GM18508 (cell line): ENCODE measurements around the gene RECK.

Experiments
- ATAC-seq: cut with Tn5 transposase; IDR thresholded peaks from one replicate; pipeline ENCODE4 v1.9.1; 2021; ENCODE audit warnings: moderate number of reproducible peaks; ENCODE audit not compliant: insufficient read depth, unreplicated experiment

RECK gene

GRCh38 chr9:36136894-36137391 lies 100.2 kb downstream of the RECK start:
- no peak for ATAC-seq

DNA sequence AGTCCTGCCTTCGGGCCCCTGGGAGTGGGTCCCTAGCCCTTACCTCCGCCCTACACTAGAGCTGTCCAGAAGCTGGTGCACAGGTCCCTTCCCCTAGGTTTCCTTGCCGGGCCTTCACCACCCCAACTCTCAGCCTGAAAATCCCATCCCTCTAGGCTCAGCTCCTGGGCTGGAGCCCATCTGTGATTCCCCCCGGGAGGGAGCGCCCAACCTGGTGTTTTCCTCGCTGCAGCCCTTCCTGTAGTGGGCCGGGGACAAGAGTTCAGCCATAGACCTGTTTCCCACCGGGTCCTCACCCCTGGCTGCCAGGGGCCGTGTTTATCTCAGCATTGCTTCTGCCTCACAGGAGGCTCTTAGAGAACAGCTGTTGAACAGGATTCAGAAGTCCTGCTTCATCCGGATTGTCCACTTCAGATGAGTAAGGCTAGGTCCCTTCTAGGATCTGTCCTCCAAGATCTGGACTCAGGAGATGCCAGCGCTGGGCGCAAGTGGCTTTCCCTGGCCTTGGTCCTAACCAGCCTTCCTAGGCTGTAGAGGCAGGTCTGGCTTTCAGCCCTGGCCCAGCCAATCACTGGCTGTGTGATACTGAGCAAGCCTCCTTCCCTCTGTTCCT lies 100.8 kb downstream of the RECK start:
- no peak for ATAC-seq

DNA sequence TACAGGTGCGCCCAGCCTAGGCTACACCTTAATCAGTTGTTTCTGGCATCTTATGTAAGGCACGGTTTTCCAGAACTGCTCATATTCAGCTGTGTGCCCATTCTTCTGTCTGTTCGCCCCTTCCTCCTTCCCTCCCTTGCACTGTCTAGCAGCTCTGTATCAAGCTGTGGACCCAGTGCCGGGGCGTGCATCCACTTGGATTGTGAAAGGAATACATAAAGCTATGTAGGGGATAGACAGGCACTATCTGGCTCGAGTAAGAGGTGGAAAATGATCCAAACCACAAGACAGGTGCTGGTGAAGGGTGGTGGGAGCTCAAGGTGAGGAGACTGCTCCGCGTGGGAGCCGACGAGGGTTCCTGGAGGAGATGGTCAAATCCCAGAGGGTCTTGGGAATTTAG lies 101.8 kb downstream of the RECK start:
- ATAC-seq = no peak

- ATAC-seq = no peak
Observed at GRCh38 chr9:36138901-36139300, 102.2 kb downstream of the RECK start.

DNA sequence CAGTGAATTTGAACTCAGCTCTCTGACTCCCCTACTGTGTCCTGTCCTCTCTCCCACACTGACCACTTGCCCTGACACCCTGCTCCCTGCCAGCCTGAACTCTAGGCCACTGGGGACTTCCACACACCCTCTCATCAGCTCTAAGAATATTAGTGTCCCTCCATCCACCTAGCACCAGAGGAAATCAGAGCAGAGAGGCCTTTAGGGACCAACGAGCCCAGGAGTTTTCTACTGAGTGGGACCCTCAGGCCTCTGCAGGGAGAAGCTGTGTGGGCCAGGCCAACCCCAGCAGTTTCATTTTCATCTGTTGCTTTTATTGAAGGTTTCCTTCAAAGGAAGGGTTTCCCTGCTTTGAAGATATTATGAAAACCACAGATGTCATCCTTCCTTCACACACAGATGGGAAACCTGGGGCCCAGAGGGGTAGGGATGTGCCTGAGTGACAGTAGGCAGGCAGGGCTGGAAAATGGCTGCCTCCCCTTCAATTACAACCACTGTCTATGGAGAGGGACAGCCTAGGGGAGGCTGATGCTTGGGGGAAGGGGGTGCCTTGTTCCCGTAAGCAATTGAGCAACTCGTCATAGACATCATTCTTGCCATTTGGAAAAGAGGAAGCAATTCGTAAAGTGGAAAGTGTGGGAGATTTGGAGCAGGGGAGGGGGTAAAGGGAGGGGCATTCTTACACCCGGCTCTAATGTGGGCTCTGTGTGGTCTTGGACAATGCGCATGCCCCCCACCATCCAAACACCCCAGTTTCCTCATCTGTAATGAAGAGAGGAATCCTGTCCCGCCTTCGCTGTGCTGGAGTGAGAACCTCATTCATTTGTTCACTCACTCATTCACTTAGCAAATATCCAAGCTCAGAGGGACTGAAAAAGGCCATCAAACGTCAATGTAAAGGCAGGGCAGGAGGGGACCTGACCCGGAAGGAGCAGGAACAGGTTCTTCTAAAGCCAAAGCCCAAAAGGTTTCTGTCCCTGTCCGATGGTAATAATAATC lies 103.7 kb downstream of the RECK start:
- no peak for ATAC-seq

GRCh38 chr9:36141288-36141687 lies 104.6 kb downstream of the RECK start:
- ATAC-seq = no peak

DNA sequence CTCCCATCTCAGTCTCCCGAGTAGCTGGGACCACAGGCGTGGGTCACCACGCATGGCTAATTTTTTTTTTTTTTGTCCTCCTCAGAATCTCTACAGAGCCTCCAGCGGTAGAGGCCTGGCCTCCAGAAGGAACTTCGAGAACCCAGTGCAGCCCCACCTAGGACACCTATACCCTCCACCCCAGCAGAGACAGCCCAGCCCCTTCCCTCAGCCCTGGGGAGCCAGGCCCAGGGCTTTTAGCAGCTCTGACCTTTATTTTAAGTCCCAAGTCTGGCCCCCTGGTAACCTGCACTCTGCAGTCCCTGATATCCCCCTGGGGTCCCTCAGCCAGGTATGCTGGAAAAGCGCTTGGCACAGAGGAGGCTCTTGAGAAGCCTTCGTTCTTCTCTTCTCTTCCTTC lies 105.0 kb downstream of the RECK start:
- ATAC-seq = no peak

GRCh38 chr9:36142510-36143244 lies 106.0 kb downstream of the RECK start:
- ATAC-seq = no peak

- ATAC-seq = no peak
Observed at GRCh38 chr9:36143245-36143641, 106.5 kb downstream of the RECK start.

- no peak for ATAC-seq
Observed at GRCh38 chr9:36144309-36145232, 107.9 kb downstream of the RECK start.

DNA sequence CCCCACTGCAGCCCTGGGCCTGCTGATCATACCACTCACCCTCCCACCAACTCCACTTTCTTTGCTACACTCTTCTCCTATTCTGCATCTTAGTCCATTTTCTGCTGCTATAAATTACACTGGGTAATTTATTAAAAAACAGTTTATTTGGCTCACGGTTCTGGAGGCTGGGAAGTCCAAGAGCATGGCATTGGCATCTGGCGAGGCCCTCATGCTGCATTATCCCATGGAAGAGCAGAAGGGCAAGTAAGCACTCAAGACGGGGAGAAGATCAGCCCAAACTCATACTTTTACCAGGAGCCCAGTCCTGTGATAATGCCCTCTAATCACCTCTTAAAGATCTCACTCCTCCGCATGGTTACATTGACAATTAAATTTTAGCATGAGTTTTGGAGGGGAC lies 109.3 kb downstream of the RECK start:
- no peak for ATAC-seq

DNA sequence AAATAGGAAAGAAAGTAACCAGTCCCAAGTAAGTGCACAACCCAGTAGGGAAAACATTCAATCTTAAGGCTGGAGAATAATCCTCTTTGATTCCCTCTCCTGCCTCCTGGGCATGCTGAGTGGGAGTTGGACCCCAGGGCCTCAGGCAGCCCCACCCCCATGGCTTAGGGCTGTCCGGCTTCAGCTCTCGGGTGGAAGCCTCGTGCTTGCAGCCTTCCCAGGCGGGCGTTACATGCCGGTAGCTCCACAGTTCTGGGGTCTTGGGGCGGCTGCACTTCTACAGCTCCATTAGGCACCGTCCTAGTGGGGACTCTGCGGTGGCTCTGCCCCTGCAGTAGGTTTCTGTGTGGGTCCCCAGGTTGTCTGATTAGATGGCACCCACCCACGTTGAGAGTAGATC lies 109.9 kb downstream of the RECK start:
- ATAC-seq = no peak

DNA sequence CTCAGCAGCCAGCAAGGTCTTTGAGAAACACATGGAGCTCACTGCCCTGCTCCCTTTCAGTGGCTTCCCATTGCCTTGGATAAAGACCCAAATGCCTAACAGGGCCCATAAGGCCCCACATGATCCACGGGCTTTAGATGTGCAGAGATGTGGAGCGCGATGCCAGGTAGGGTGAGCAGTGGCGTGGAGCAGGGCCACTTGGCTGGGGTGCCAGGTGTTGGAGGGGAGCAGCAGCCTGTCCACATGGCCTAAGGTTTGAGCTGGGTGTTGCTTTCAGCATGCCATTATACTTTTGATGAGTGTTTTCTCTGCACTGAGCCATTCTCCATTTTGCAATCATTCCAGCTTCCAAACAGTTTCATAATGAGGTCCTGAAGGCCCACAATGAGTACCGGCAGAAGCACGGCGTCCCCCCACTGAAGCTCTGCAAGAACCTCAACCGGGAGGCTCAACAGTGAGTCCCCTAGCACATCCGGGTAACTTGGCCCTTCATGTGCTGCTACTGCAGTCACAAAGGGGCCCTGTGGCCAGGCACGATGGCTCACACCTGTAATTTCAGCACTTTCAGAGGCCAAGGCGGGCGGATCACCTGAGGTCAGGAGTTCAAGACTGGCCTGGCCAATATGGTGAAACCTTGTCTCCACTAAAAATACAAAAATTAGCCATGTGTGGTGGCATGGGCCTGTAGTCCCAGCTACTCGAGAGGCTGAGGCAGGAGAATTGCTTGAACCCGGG lies 110.9 kb downstream of the RECK start:
- ATAC-seq = no peak

DNA sequence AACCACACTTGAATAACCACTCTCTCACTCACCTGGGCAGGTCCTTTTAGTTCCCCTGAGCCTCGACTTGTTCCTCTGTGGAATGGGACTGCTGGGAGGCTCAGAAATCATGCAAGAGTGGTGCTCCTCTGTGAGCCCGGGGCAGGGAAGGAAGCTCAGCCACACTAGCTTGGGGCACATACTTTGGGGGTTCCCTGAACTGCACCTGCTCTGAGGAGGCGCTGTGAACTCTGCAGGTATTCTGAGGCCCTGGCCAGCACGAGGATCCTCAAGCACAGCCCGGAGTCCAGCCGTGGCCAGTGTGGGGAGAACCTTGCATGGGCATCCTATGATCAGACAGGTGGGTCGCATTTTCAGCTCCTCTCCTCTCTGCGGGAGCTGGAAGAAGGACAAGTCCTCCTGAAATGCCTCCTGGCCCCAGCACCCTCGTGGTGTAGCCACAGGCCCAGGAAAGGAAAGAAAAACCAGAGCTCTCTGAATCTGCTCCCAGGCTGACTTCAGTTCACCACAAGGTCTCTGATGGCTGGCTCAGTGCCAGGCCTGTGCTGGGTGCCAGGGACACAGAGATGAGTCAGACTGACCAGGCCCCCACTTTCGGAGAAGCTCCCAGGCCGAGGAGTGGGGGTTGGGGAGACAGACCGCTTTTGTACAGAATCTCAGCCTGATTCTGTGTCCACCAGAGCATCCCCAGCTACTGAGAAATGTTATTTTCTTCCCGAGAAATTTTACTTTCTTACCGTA lies 111.8 kb downstream of the RECK start:
- ATAC-seq = no peak

GRCh38 chr9:36149197-36149596 lies 112.5 kb downstream of the RECK start:
- ATAC-seq = no peak

DNA sequence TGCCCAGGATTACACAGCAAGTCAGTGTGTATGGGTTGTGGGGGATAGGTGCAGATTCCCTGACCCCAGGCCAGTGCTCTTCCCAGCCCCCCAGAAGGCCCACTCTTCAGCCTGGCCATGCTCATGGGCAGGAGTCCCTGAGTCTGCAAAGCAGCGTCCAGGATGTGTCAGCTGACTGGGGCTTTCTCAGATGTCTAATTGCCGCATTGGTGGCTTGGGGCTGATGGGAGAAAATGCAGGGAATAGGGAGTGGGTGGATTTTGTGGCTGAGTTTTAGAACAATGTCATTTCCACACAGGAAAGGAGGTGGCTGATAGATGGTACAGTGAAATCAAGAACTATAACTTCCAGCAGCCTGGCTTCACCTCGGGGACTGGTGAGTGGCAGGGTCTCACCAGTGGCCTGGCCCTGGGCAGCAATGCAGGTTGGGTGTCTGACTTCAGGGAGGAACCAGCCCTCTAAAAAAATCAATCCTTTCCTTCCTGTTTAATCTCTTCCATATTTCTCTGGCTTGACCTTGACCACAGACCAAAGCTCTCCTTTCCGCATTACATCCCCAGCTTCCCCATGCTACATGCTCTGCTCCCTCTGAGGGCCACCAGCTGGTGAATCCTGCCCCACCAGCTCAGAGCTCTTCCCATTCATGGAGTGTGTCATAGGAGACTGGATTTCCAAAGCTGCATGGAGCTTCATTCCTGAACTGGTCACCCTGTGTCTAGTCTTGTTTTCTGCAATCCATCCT lies 114.0 kb downstream of the RECK start:
- ATAC-seq = no peak

DNA sequence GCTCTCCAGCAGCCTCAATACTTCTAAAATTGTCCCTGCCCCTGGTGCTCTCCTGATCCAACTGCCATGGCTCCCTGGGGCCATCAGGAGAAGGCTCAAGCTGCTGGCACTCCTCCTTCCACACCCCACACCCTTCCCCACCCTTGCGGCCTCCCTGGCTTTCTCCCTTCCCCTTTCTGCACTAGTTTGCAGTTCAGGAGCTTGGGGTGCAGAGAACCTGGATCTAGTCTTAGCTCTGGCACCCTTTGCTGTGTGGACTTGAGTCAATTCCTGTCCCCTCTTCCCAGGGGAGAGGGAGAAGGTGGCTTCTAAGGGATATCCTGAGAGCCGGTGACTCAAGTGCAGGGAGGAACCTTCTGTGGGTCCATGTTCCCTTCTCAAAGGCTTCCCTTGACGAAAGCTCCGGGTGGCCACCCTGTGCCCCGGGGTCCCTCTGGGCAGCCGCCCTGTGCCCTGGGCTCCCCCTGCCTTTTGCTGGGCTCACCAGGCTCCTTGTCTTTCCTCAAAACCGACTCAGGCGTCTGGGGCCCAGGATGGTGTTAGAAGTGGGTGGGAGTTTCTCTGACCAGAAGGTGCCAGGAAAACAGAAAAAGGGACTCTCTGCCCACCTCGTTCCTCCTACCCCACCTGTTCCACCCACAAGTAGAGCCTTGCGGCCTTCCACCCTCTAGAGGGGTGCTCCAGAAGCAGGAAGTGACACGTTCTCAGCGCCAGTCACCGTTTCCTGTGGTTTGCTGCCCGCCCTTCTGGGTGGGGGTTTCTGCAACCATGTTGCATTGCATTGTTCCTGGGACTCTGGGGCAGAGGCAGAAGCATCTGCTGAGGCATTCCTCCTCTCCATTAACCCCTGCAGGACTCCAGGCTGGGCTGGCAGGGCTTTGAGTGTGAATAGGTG lies 114.8 kb downstream of the RECK start:
- ATAC-seq = peak; percentile 73
